H1 (cell line): ENCODE results near the gene C20orf202. TPM values are rescaled to one million over a fixed set of nuclear protein-coding genes. Genes with fewer than 3 reads are reported as not detected.

Source experiments
- ASH2L ChIP-seq: fragments of 200-600, 300-600 bp; sonication (generic); IDR thresholded peaks from one replicate; pipeline ENCODE4 v1.7.1; 2017; ENCODE audit warnings: low read length
- ATF3 ChIP-seq: IDR thresholded peaks from 2 replicates; pipeline ENCODE4 v1.6.1; 2011; ENCODE audit warnings: low read depth, mild to moderate bottlenecking, low read length; ENCODE audit not compliant: insufficient read depth
- CHD7 ChIP-seq: fragments of 300-600 bp; sonication (generic); IDR thresholded peaks from 2 replicates; pipeline ENCODE4 v1.7.1; 2012; ENCODE audit warnings: low read length, moderate library complexity, mild to moderate bottlenecking, inconsistent platforms; ENCODE audit not compliant: insufficient replicate concordance
- CTBP2 ChIP-seq: IDR thresholded peaks from 2 replicates; pipeline ENCODE4 v1.7.0; 2011; ENCODE audit warnings: borderline replicate concordance, mild to moderate bottlenecking, moderate library complexity, mixed read lengths, low read length; ENCODE audit not compliant: insufficient read depth, insufficient read length
- EZH2 ChIP-seq: fragments of 200-600 bp; sonication (generic); IDR thresholded peaks from 2 replicates; pipeline ENCODE4 v1.7.1; 2012; ENCODE audit warnings: low read depth, mild to moderate bottlenecking, moderate library complexity, low read length, inconsistent platforms; ENCODE audit not compliant: severe bottlenecking
- GTF2F1 ChIP-seq: IDR thresholded peaks from 2 replicates; pipeline ENCODE4 v1.6.1; 2012; ENCODE audit warnings: low read depth, low read length, improper control_type of control experiment, borderline replicate concordance
- JUND ChIP-seq: IDR thresholded peaks from 2 replicates; pipeline ENCODE4 v1.6.1; 2011; ENCODE audit warnings: mild to moderate bottlenecking, improper control_type of control experiment, low read length
- SAP30 ChIP-seq: fragments of 300-600 bp; sonication (generic); IDR thresholded peaks from 2 replicates; pipeline ENCODE4 v1.7.1; 2012; ENCODE audit warnings: low read length, moderate library complexity, mild to moderate bottlenecking, inconsistent platforms; ENCODE audit not compliant: insufficient read depth, insufficient replicate concordance
- polyA plus RNA-seq, 7 experiments: library from polyadenylated mRNA; depleted of rRNA in 3 of 7; stranded (reverse) in 5 of 7; unstranded in 2 of 7; fragments of >200 nt in 5 of 7; fragments of 200-250 nt in 2 of 7; gene quantifications; 1 replicate in 5 of 7; 2 replicates in 1 of 7; 4 replicates in 1 of 7; pipeline versions ENCODE4 v1.2.1 to v1.2.3, GENCODE V29; 2011 to 2013; ENCODE audit warnings: missing spikeins in 2 of 7, mixed read lengths in 2 of 7
- total RNA-seq: library from RNA; stranded (reverse); fragmentation: NEBNext Ultra II Directional; extraction: Animal tissue kit (Norgen Biotek cat#: 25700); gene quantifications from 2 replicates; pipeline ENCODE4 v1.2.1, GENCODE V29; 2021

The C20orf202 gene
- total and polyA plus RNA-seq, 2 of the 8 experiments (the other 6 are each of a cell fraction or from before 2014, with no cell fraction given): 0.12 TPM; not detected in 1

DNA sequence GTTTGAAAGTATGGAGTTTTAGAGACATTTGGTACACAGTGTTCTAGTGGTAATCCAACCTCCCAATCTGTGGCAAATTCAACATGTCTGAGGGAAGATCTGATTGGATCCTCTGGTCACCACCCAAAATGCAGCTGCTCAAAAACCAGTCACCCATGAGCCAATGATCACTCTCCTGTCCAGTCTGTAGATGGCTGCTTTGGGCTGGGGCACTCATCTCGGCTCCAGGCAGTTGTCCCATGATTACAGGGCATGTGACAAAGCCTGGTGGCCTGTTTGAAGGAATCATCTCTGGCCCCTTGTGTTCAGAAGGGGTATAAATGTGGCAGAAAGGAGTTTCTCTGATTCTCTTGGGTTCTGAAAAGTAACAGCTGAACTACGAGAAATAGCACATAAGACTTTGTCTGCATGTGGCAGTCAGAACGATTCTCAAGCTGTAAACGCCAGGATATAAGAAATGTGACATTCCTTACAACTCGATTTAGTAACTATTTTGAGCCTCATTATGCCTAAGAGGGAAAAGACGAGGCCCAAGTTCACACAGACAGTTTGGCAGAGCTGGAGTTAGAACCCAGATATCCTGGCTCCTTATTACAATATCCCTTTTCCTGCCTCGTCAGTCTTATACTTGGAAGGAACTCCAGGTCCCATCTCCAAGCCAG is 3.9 kb upstream of the C20orf202 start (continued):
- TF ChIP-seq CHD7 (no peak), JUND (no peak), CTBP2 (no peak), SAP30 (no peak), ASH2L (no peak), EZH2 (no peak), ATF3 (no peak), GTF2F1 (no peak)
